Neuronal stem cell (in vitro differentiated cells): Measurements from ENCODE around the gene TPST2.

Experiments
- DNase-seq: peaks from one replicate; pipeline ENCODE4 v3.0.0-alpha.2; 2013; ENCODE audit warnings: low spot score
- H2AFZ ChIP-seq: one replicate; pipeline ENCODE4 v1.6.1; 2013; ENCODE audit warnings: mild to moderate bottlenecking, low read length, inconsistent platforms
- H2AK5ac ChIP-seq: 2 replicates; pipeline ENCODE4 v1.6.1; 2013; ENCODE audit warnings: low read depth, mild to moderate bottlenecking, inconsistent platforms, low read length, moderate library complexity, mixed read lengths
- H2BK120ac ChIP-seq: 2 replicates; pipeline ENCODE4 v1.6.1; 2013; ENCODE audit warnings: low read depth, mild to moderate bottlenecking, inconsistent platforms, low read length, moderate library complexity, mixed read lengths
- H2BK12ac ChIP-seq: one replicate; pipeline ENCODE4 v1.6.1; 2013; ENCODE audit warnings: low read length, inconsistent platforms
- H2BK15ac ChIP-seq: 2 replicates; pipeline ENCODE4 v1.6.1; 2013; ENCODE audit warnings: mild to moderate bottlenecking, low read length, inconsistent platforms, mixed read lengths
- H2BK5ac ChIP-seq: one replicate; pipeline ENCODE4 v1.6.1; 2013; ENCODE audit warnings: inconsistent platforms, mild to moderate bottlenecking, low read length, moderate library complexity
- H3K14ac ChIP-seq: one replicate; pipeline ENCODE4 v1.6.1; 2013; ENCODE audit warnings: low read length, inconsistent platforms
- H3K18ac ChIP-seq: 2 replicates; pipeline ENCODE4 v1.6.1; 2013; ENCODE audit warnings: low read length, inconsistent platforms
- H3K23ac ChIP-seq: 2 replicates; pipeline ENCODE4 v1.6.1; 2013; ENCODE audit warnings: low read depth, mild to moderate bottlenecking, mixed read lengths, low read length, inconsistent platforms; ENCODE audit not compliant: poor library complexity
- H3K27ac ChIP-seq: replicated peaks from 3 replicates; pipeline ENCODE4 v1.5.1; 2013; ENCODE audit warnings: low read length, inconsistent platforms
- H3K27me3 ChIP-seq, 3 experiments: 2 replicates each; pipeline ENCODE4 v1.6.1; 2013; ENCODE audit warnings: low read length in 3 of 3, mild to moderate bottlenecking in 2 of 3, inconsistent platforms in 1 of 3, low read depth in 1 of 3, mixed read lengths in 1 of 3, moderate library complexity in 1 of 3; ENCODE audit not compliant: control insufficient read depth in 3 of 3, insufficient read depth in 3 of 3
- H3K36me3 ChIP-seq, 2 donors: replicated peaks in 1 of 2; 2 replicates each; pipeline ENCODE4 v1.6.1; 2013; ENCODE audit warnings: low read length in 2 of 2; ENCODE audit not compliant: control insufficient read depth in 2 of 2, insufficient read depth in 2 of 2
- H3K4ac ChIP-seq: 2 replicates; pipeline ENCODE4 v1.6.1; 2013; ENCODE audit warnings: inconsistent platforms, mild to moderate bottlenecking, low read length, moderate library complexity
- H3K4me1 ChIP-seq, 2 donors: 1 replicate in 1 of 2; 2 replicates in 1 of 2; pipeline ENCODE4 v1.6.1; 2013; ENCODE audit warnings: low read length in 2 of 2, low read depth in 1 of 2; ENCODE audit not compliant: control insufficient read depth in 2 of 2, insufficient read depth in 1 of 2
- H3K4me2 ChIP-seq: one replicate; pipeline ENCODE4 v1.6.1; 2013; ENCODE audit warnings: mild to moderate bottlenecking, low read length, inconsistent platforms; ENCODE audit not compliant: insufficient read depth, poor library complexity, severe bottlenecking
- H3K4me3 ChIP-seq, 2 donors: 2 replicates each; pipeline ENCODE4 v1.5.1; 2013; ENCODE audit warnings: low read length in 2 of 2, mild to moderate bottlenecking in 2 of 2, inconsistent platforms in 1 of 2, moderate library complexity in 1 of 2
- H3K79me1 ChIP-seq: one replicate; pipeline ENCODE4 v1.6.1; 2013; ENCODE audit warnings: low read depth, mild to moderate bottlenecking, inconsistent platforms, low read length, moderate library complexity
- H3K9ac ChIP-seq: one replicate; pipeline ENCODE4 v1.6.1; 2013; ENCODE audit warnings: mild to moderate bottlenecking, low read depth, low read length, inconsistent platforms; ENCODE audit not compliant: poor library complexity
- H3K9me3 ChIP-seq, 2 donors: replicated peaks in 1 of 2; 2 replicates each; pipeline versions ENCODE3 to v1.6.1; 2013; ENCODE audit warnings: low read length in 2 of 2, mild to moderate bottlenecking in 2 of 2, inconsistent platforms in 1 of 2, low read depth in 1 of 2, mixed read lengths in 1 of 2, moderate library complexity in 1 of 2; ENCODE audit not compliant: control insufficient read depth in 2 of 2, insufficient read depth in 1 of 2
- H4K8ac ChIP-seq: one replicate; pipeline ENCODE4 v1.6.1; 2013; ENCODE audit warnings: low read depth, mild to moderate bottlenecking, inconsistent platforms, low read length, moderate library complexity
- H4K91ac ChIP-seq: one replicate; pipeline ENCODE4 v1.6.1; 2013; ENCODE audit warnings: low read length, low read depth, mild to moderate bottlenecking, inconsistent platforms; ENCODE audit not compliant: poor library complexity
- WGBS, 2 donors: extraction: QIAGEN DNeasy Blood & Tissue Kit; methylation state at CpG; one replicate each; pipeline ENCODE4 v1.1.7; 2013; ENCODE audit warnings: missing lambda C conversion rate in 2 of 2, mixed read lengths in 1 of 2; ENCODE audit not compliant: insufficient read length in 2 of 2, insufficient replicate concordance in 1 of 2; ENCODE audit errors: extremely low coverage in 2 of 2; 5-methylcytosine and 5-hydroxymethylcytosine counted together

Gene TPST2

GRCh38 chr22:26576026-26576680 is 13.8 kb downstream of the TPST2 start:
- H2BK120ac ChIP-seq, result no peak overlapping the region
- no peak overlapping the region for H3K9ac ChIP-seq
- no peak overlapping the region for H3K18ac ChIP-seq
- H2AFZ ChIP-seq, result no peak overlapping the region
- H3K23ac ChIP-seq, result no peak overlapping the region
- no peak overlapping the region for H3K4me3 ChIP-seq
- H3K36me3 ChIP-seq, result peaks cover 0 to 28% of the 10 kb centered on the region in 2 donors
- no peak overlapping the region for H2BK15ac ChIP-seq
- H3K4me1 ChIP-seq, result peaks cover 4 to 18% of the 10 kb centered on the region in 2 donors
- no peaks in the 10 kb centered on the region for H3K27me3 ChIP-seq
- H4K91ac ChIP-seq, result no peak overlapping the region
- no peak overlapping the region for H3K4ac ChIP-seq
- H3K14ac ChIP-seq, result no peak overlapping the region
- no peak overlapping the region for H2AK5ac ChIP-seq
- peaks cover 4% of the 10 kb centered on the region for H3K79me1 ChIP-seq
- no peak for DNase-seq
- no peak overlapping the region for H2BK5ac ChIP-seq
- WGBS, 2 donors, result no CpG with 5 or more reads among the region's 8 CpGs
- H3K27ac ChIP-seq, result no peak overlapping the region
- no peaks in the 10 kb centered on the region for H3K9me3 ChIP-seq
- H2BK12ac ChIP-seq, result no peak overlapping the region
- H4K8ac ChIP-seq, result no peak overlapping the region
- no peak overlapping the region for H3K4me2 ChIP-seq

- no peak overlapping the region for H2BK12ac ChIP-seq
- H3K27me3 ChIP-seq, result no peaks in the 10 kb centered on the region
- no peak overlapping the region for H2BK5ac ChIP-seq
- no peak overlapping the region for H3K4me2 ChIP-seq
- H2BK15ac ChIP-seq, result no peak overlapping the region
- H3K9ac ChIP-seq, result no peak overlapping the region
- H3K27ac ChIP-seq, result no peak overlapping the region
- H4K91ac ChIP-seq, result no peak overlapping the region
- no peak overlapping the region for H4K8ac ChIP-seq
- H3K4ac ChIP-seq, result no peak overlapping the region
- no CpG with 5 or more reads among the region's 7 CpGs for WGBS, 2 donors
- no peak overlapping the region for H2AFZ ChIP-seq
- H3K4me3 ChIP-seq, result no peak overlapping the region
- H3K79me1 ChIP-seq, result peaks cover 2% of the 10 kb centered on the region
- H3K18ac ChIP-seq, result no peak overlapping the region
- DNase-seq, result no peak
- H3K23ac ChIP-seq, result no peak overlapping the region
- H3K14ac ChIP-seq, result no peak overlapping the region
- H3K4me1 ChIP-seq, result peaks cover 2 to 27% of the 10 kb centered on the region in 2 donors
- H3K9me3 ChIP-seq, result no peaks in the 10 kb centered on the region
- no peak overlapping the region for H2AK5ac ChIP-seq
- no peak overlapping the region for H2BK120ac ChIP-seq
- peaks cover 0 to 25% of the 10 kb centered on the region in 2 donors for H3K36me3 ChIP-seq
These were observed 15.8 kb downstream of the TPST2 start for GRCh38 chr22:26574001-26574723.

GRCh38 chr22:26573026-26573662 is 16.8 kb downstream of the TPST2 start:
- Histone ChIP-seq H2BK120ac (no peak overlapping the region), H2AK5ac (no peak overlapping the region), H3K9me3 (no peaks in the 10 kb centered on the region), H3K4ac (no peak overlapping the region), H3K27me3 (no peaks in the 10 kb centered on the region), H4K8ac (no peak overlapping the region), H4K91ac (no peak overlapping the region), H3K14ac (no peak overlapping the region), H3K23ac (no peak overlapping the region), H3K27ac (no peak overlapping the region), H3K4me1 (peaks cover 5 to 30% of the 10 kb centered on the region in 2 donors), H2BK5ac (no peak overlapping the region), H2BK12ac (no peak overlapping the region), H3K18ac (no peak overlapping the region), H3K4me2 (no peak overlapping the region), H3K9ac (no peak overlapping the region), H3K4me3 (no peak overlapping the region), H3K36me3 (peaks cover 0 to 18% of the 10 kb centered on the region in 2 donors), H2AFZ (no peak overlapping the region), H2BK15ac (no peak overlapping the region), H3K79me1 (no peaks in the 10 kb centered on the region)
- WGBS, 2 donors, result no CpG with 5 or more reads among the region's 10 CpGs
- DNase-seq, result no peak

GRCh38 chr22:26570864-26571525 is 18.9 kb downstream of the TPST2 start:
- Histone ChIP-seq H4K91ac (no peak overlapping the region), H3K23ac (no peak overlapping the region), H3K9me3 (no peaks in the 10 kb centered on the region), H3K79me1 (peaks cover 1% of the 10 kb centered on the region), H3K14ac (no peak overlapping the region), H3K4ac (no peak overlapping the region), H2BK5ac (no peak overlapping the region), H3K36me3 (peaks cover 0 to 13% of the 10 kb centered on the region in 2 donors), H2BK15ac (no peak overlapping the region), H3K18ac (no peak overlapping the region), H2BK120ac (no peak overlapping the region), H3K4me3 (no peak overlapping the region), H2BK12ac (no peak overlapping the region), H2AFZ (no peak overlapping the region), H3K27me3 (no peaks in the 10 kb centered on the region), H3K4me1 (peaks cover 13 to 42% of the 10 kb centered on the region in 2 donors), H3K4me2 (no peak overlapping the region), H4K8ac (no peak overlapping the region), H3K27ac (no peak overlapping the region), H2AK5ac (peak overlapping the region; percentile 25), H3K9ac (no peak overlapping the region)
- no peak for DNase-seq
- no CpG with 5 or more reads among the region's 13 CpGs for WGBS, 2 donors
